ACHN (cell line): ENCODE measurements around the gene LSP1.
A peak's percentile ranks its signal among the peaks of the same experiment; 100 is the strongest.

Source experiments
- DNase-seq: peaks from one replicate; pipeline ENCODE4 v3.0.0-alpha.2; 2015
- in situ Hi-C: cut with HindIII; loops from 2 replicates; pipeline ENCODE4 v1.10.0; 2017; ENCODE audit warnings: low sequenced_read_pairs, low pct_ligation_motif_present, low pct_unique_long_range_greater_than_20kb

Gene LSP1

GRCh38 chr11:1918436-1919315 is 65.8 kb downstream of the LSP1 start:
- in situ Hi-C loops: no loop called here
- DNase-seq: peak; percentile 10

- no peak for DNase-seq
- in situ Hi-C loops: no loop called here
These were observed 66.7 kb downstream of the LSP1 start, which contains the start of gene TNNT3 for GRCh38 chr11:1919391-1920127. Gene TNNT3, plus strand, starts transcription at chr11:1919703. Its CDS starts 3,172 bp downstream, at chr11:1922875.

GRCh38 chr11:1920128-1920908 is 67.4 kb downstream of the LSP1 start:
- in situ Hi-C loops: no loop called here
- no peak for DNase-seq

- in situ Hi-C loops: no loop called here
- no peak for DNase-seq
These were observed 68.2 kb downstream of the LSP1 start for GRCh38 chr11:1920909-1921573.

GRCh38 chr11:1921574-1922141 is 68.8 kb downstream of the LSP1 start:
- in situ Hi-C loops: no loop called here

GRCh38 chr11:1922481-1923081 is 69.7 kb downstream of the LSP1 start:
- in situ Hi-C loops: no loop called here
- DNase-seq: no peak

More at GRCh38 chr11:1921574-1922141, 68.8 kb downstream of the LSP1 start:
- DNase-seq: no peak

- in situ Hi-C loops: no loop called here
These were observed 70.5 kb downstream of the LSP1 start for GRCh38 chr11:1923201-1923956.

GRCh38 chr11:1924181-1924580 is 71.3 kb downstream of the LSP1 start:
- DNase-seq: no peak
- in situ Hi-C loops: no loop called here

More at GRCh38 chr11:1923201-1923956, 70.5 kb downstream of the LSP1 start:
- no peak for DNase-seq

- in situ Hi-C loops: no loop called here
- DNase-seq: no peak
These were observed 71.9 kb downstream of the LSP1 start for GRCh38 chr11:1924646-1925372.

GRCh38 chr11:1925373-1926155 is 72.7 kb downstream of the LSP1 start:
- in situ Hi-C loops: no loop called here
- DNase-seq: no peak

- in situ Hi-C loops: no loop called here
- DNase-seq: no peak
These were observed 73.5 kb downstream of the LSP1 start for GRCh38 chr11:1926156-1927025.

GRCh38 chr11:1927026-1927847 is 74.4 kb downstream of the LSP1 start:
- in situ Hi-C loops: no loop called here
- DNase-seq: no peak

- DNase-seq: no peak
- in situ Hi-C loops: no loop called here
These were observed 75.1 kb downstream of the LSP1 start for GRCh38 chr11:1927848-1928469.

GRCh38 chr11:1928470-1928890 is 75.6 kb downstream of the LSP1 start:
- in situ Hi-C loops: no loop called here
- DNase-seq: no peak
